GM12878 (cell line): ENCODE results near the gene UST.

Source experiments
- CBFB ChIP-seq: IDR thresholded peaks from 2 replicates; pipeline ENCODE4 v1.6.1; 2016; ENCODE audit warnings: antibody characterized with exemption, low read depth
- CTCF ChIP-seq, 3 experiments: IDR thresholded peaks in 2 of 3; conservative IDR thresholded peaks in 1 of 3; 2 replicates each; pipeline ENCODE4 v1.5.1; 2011; ENCODE audit warnings: low read depth in 3 of 3, low read length in 3 of 3, mild to moderate bottlenecking in 3 of 3, control low read depth in 2 of 3, moderate library complexity in 2 of 3, inconsistent platforms in 1 of 3, mixed read lengths in 1 of 3; ENCODE audit not compliant: control insufficient read depth in 2 of 3, insufficient read depth in 1 of 3; ENCODE audit errors: extremely low read depth in 1 of 3
- E4F1 ChIP-seq: fragments of 450-650 bp; IDR thresholded peaks from 2 replicates; pipeline ENCODE4 v1.6.1; 2018; ENCODE audit warnings: borderline replicate concordance, mild to moderate bottlenecking; ENCODE audit not compliant: partially characterized antibody
- EZH2 ChIP-seq: IDR thresholded peaks from 2 replicates; pipeline ENCODE4 v1.6.1; 2012; ENCODE audit warnings: low read depth, mild to moderate bottlenecking, control low read depth, inconsistent platforms, low read length, borderline replicate concordance; ENCODE audit not compliant: control insufficient read depth
- NR2F1 ChIP-seq: fragments of 450-650 bp; conservative IDR thresholded peaks from 2 replicates; pipeline ENCODE4 v1.6.1; 2017; ENCODE audit warnings: mild to moderate bottlenecking
- POLR2AphosphoS2 ChIP-seq: IDR thresholded peaks from 2 replicates; pipeline ENCODE4 v1.6.1; 2011; ENCODE audit warnings: low read depth, mild to moderate bottlenecking, low read length, improper control_type of control experiment, moderate library complexity
- POLR2AphosphoS5 ChIP-seq: IDR thresholded peaks from 2 replicates; pipeline ENCODE4 v1.6.1; 2011; ENCODE audit warnings: mild to moderate bottlenecking, low read length, inconsistent platforms
- REST ChIP-seq: IDR thresholded peaks from 2 replicates; pipeline ENCODE4 v1.6.1; 2012; ENCODE audit warnings: mild to moderate bottlenecking, low read depth, low read length
- SIN3A ChIP-seq: IDR thresholded peaks from 2 replicates; pipeline ENCODE4 v1.6.1; 2012; ENCODE audit warnings: low read depth, low read length, improper control_type of control experiment
- SP1 ChIP-seq: IDR thresholded peaks from one replicate; pipeline ENCODE4 v1.6.1; 2011; ENCODE audit warnings: low read depth, low read length
- SREBF2 ChIP-seq: IDR thresholded peaks from 2 replicates; pipeline ENCODE4 v1.6.1; 2012; ENCODE audit warnings: mild to moderate bottlenecking, low read length

- no peak for TF ChIP-seq REST
- no peak for TF ChIP-seq SP1
- TF ChIP-seq EZH2: no peak
- no peak for TF ChIP-seq SREBF2
- TF ChIP-seq CTCF (IDR thresholded peaks at IDR 0.05 in 2 of 3, conservative IDR thresholded peaks at IDR 0.05 in 1 of 3; ENCODE audit: control insufficient read depth in 2 of 3, extremely low read depth in 1 of 3, insufficient read depth in 1 of 3, low read depth in 3 of 3, low read length in 3 of 3): no peak
- no peak for TF ChIP-seq POLR2AphosphoS2
- TF ChIP-seq E4F1: no peak
- no peak for TF ChIP-seq SIN3A
- TF ChIP-seq CBFB: no peak
- no peak for TF ChIP-seq NR2F1
- TF ChIP-seq POLR2AphosphoS5: no peak; the same call in 1 of the 2 replicates
These were observed 299.5 kb downstream of the UST start for GRCh38 chr6:149046164-149046821.
